NCI-H2227 (cell line): ENCODE measurements around the gene TTBK1.

Source experiments
- DNase-seq: peaks from one replicate; lab custom pipeline; 2025; ENCODE audit not compliant: unreplicated experiment; lab: John Stamatoyannopoulos, UW

The TTBK1 gene

GRCh38 chr6:43285832-43286231, 42.6 kb downstream of the TTBK1 start:
- no peak for DNase-seq

GRCh38 chr6:43286456-43286979, 43.2 kb downstream of the TTBK1 start:
- no peak for DNase-seq

GRCh38 chr6:43286980-43287716, 43.9 kb downstream of the TTBK1 start:
- DNase-seq, result no peak

- DNase-seq, result no peak
Observed at GRCh38 chr6:43287717-43288679, 44.7 kb downstream of the TTBK1 start.

- no peak for DNase-seq
Observed at GRCh38 chr6:43290339-43290904, 47.1 kb downstream of the TTBK1 start.

- DNase-seq, result no peak
Observed at GRCh38 chr6:43290905-43291355, 47.6 kb downstream of the TTBK1 start.

GRCh38 chr6:43291708-43292107, 48.4 kb downstream of the TTBK1 start:
- DNase-seq, result no peak

GRCh38 chr6:43292341-43292740, 49.1 kb downstream of the TTBK1 start:
- no peak for DNase-seq

GRCh38 chr6:43292763-43293318, 49.6 kb downstream of the TTBK1 start:
- no peak for DNase-seq

GRCh38 chr6:43293698-43294097, 50.4 kb downstream of the TTBK1 start:
- DNase-seq, result no peak

- no peak for DNase-seq
Observed at GRCh38 chr6:43294536-43294935, 51.3 kb downstream of the TTBK1 start.

GRCh38 chr6:43295456-43295855, 52.2 kb downstream of the TTBK1 start:
- DNase-seq, result no peak

GRCh38 chr6:43296780-43297497, 53.7 kb downstream of the TTBK1 start:
- DNase-seq, result no peak

GRCh38 chr6:43297644-43298564, 54.6 kb downstream of the TTBK1 start, which contains the start of gene SLC22A7:
Gene SLC22A7, plus strand, starts transcription at chr6:43298260. Its CDS starts 99 bp downstream, at chr6:43298359.
- no peak for DNase-seq

GRCh38 chr6:43298565-43299337, 55.5 kb downstream of the TTBK1 start:
- DNase-seq, result no peak

GRCh38 chr6:43299338-43300293, 56.3 kb downstream of the TTBK1 start:
- DNase-seq, result no peak
